SJSA1 (cell line): ENCODE results near the gene CAMK2D. TPM values are rescaled to one million over a fixed set of nuclear protein-coding genes. Genes with fewer than 3 reads are reported as not detected.
A peak's percentile ranks its signal among the peaks of the same experiment; 100 is the strongest.
"Not testable (repeated sequence)": the region's sequence is repeated elsewhere in the genome, so short reads cannot be mapped to it uniquely, and the experiment has no call there.

Experiments used
- DNase-seq, 2 experiments: peaks; one replicate each; pipeline ENCODE4 v3.0.0-alpha.2; 2015 to 2020; ENCODE audit warnings: low spot score in 2 of 2, low read depth in 1 of 2
- H3K27ac ChIP-seq: fragments of 250-450 bp; sonication (Bioruptor Pico); 2 replicates; pipeline ENCODE4 v1.5.1; 2020; ENCODE audit warnings: mild to moderate bottlenecking, moderate library complexity
- H3K27me3 ChIP-seq: fragments of 250-450 bp; sonication (Bioruptor Pico); replicated peaks from 2 replicates; pipeline ENCODE4 v1.5.1; 2020; ENCODE audit warnings: mild to moderate bottlenecking, moderate library complexity
- H3K36me3 ChIP-seq: fragments of 250-450 bp; sonication (Bioruptor Pico); 2 replicates; pipeline ENCODE4 v1.5.1; 2020; ENCODE audit warnings: mild to moderate bottlenecking
- H3K4me1 ChIP-seq: fragments of 250-450 bp; sonication (Bioruptor Pico); replicated peaks from 2 replicates; pipeline ENCODE4 v1.6.1; 2021; ENCODE audit warnings: mild to moderate bottlenecking
- H3K4me3 ChIP-seq: fragments of 250-450 bp; sonication (Bioruptor Pico); 2 replicates; pipeline ENCODE4 v1.5.1; 2020; ENCODE audit warnings: mild to moderate bottlenecking
- H3K9me3 ChIP-seq: fragments of 250-450 bp; sonication (Bioruptor Pico); replicated peaks from 2 replicates; pipeline ENCODE4 v1.5.1; 2020; ENCODE audit warnings: mild to moderate bottlenecking
- total RNA-seq: library from RNA; depleted of rRNA; stranded (reverse); fragments of >200 nt; shearing (Covaris generic); gene quantifications from 2 replicates; pipeline ENCODE4 v1.2.3, GENCODE V29; 2014

The CAMK2D gene
- total RNA-seq, 1 experiment from 2014 or later = 42.7 TPM

DNA sequence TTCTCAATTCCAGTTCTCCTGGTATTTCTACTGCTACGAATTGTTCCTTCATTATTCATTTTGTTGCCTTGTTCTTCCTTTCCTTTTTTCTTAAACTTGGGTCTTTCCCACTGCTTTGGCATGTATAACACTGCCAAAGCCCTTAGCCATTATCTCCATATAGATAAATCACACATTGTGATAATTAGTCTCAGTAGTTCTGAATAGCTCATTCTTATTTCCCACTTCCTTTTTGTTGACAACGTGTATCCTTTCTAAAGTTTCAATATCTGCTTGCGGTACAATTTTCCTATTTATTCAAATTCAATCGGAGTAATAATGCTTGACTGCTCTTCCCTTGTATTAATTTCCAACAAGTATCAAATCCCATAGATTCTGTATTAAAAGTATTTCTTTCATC lies 14.5 kb upstream of the CAMK2D start:
- Histone ChIP-seq H3K4me3 (no peak overlapping the region), H3K27ac (no peak overlapping the region), H3K27me3 (no peaks in the 10 kb centered on the region), H3K36me3 (no peaks in the 10 kb centered on the region), H3K9me3 (no peaks in the 10 kb centered on the region), H3K4me1 (no peaks in the 10 kb centered on the region)
- DNase-seq = no peak

DNA sequence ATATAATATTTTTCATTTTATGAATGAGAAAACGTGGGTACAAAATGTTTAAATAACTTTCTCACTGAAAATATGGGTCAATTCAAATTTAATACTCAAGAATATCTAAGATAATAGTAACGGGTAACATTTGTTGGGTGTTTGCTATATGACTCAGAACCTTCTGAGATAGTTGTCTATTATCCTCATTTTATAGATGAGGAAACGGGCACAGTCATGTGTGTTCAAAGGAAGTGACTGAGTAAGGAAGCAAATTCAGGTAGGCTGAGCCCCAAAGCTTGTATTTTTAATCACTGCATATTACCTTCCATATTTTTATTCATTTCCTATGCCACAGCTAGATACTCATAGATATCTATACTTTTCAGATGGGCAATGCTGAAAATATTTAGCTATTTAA lies 12.2 kb upstream of the CAMK2D start:
- no peak overlapping the region for H3K4me3 ChIP-seq
- DNase-seq = no peak
- H3K36me3 ChIP-seq = no peaks in the 10 kb centered on the region
- H3K9me3 ChIP-seq = no peaks in the 10 kb centered on the region
- H3K27me3 ChIP-seq = no peaks in the 10 kb centered on the region
- H3K27ac ChIP-seq = no peak overlapping the region
- H3K4me1 ChIP-seq = no peaks in the 10 kb centered on the region

DNA sequence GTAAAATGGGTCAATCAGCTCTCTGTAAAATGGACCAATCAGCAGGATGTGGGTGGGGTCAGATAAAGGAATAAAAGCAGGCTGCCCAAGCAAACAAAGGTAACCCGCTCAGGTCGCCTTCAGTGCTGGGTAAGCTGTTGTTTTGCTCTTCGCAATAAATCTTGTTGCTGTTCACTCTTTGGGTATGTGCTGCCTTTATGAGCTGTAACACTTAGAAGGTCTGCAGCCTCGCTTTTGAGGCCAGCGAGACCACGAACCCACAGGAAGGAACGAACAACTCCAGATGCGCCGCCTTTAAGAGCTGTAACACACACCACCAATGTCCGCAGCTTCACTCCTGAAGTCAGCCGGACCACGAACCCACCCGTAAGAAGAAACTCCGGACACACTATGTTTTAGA lies 11.5 kb upstream of the CAMK2D start:
- H3K9me3 ChIP-seq = no peaks in the 10 kb centered on the region
- no peaks in the 10 kb centered on the region for H3K27me3 ChIP-seq
- no peak overlapping the region for H3K27ac ChIP-seq
- H3K4me3 ChIP-seq = no peak overlapping the region
- no peaks in the 10 kb centered on the region for H3K4me1 ChIP-seq
- H3K36me3 ChIP-seq = no peaks in the 10 kb centered on the region
- DNase-seq = no peak

DNA sequence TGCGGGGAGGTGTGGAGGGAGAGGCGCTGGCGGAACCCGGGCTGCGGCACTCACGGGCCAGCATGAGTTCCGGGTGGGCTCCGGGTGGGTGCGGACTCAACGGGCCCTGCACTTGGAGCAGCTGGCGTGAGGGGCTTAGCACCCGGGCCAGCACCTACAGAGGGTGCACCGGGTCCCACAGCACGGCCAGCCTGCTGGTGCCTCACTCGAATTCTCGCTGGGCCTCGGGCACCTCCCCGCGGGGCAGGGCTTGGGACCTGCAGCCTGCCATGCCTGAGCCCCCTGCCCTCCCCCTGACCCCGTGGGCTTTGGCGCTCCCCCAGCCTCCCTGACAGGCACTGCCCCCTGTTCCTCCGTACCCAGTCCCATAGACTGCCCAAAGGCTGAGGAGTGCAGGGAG lies 10.8 kb upstream of the CAMK2D start:
- no peak for DNase-seq
- no peaks in the 10 kb centered on the region for H3K36me3 ChIP-seq
- H3K27ac ChIP-seq = no peak overlapping the region
- H3K9me3 ChIP-seq = no peaks in the 10 kb centered on the region
- no peaks in the 10 kb centered on the region for H3K27me3 ChIP-seq
- no peak overlapping the region for H3K4me3 ChIP-seq
- no peaks in the 10 kb centered on the region for H3K4me1 ChIP-seq

DNA sequence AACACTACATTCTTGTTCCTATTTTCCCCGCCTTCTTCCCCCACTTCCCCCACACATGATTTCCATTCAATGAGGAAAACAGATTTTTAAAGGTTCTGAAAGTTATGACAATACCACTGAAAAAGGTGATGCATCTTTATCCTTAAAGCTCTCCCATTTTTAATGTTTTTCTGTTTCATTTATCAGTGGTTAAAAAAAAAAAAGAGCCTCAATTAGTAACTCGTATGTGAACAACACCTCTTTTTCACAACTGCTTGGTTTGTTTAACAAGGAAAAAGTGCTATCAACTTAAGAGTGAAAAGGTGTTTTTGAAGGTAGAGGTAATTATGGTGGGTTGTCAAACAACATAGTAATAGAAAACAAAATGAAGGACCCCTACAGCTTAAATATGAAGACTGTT lies 8.2 kb upstream of the CAMK2D start:
- no peaks in the 10 kb centered on the region for H3K4me1 ChIP-seq
- H3K27ac ChIP-seq = no peak overlapping the region
- no peaks in the 10 kb centered on the region for H3K27me3 ChIP-seq
- no peaks in the 10 kb centered on the region for H3K9me3 ChIP-seq
- no peak overlapping the region for H3K4me3 ChIP-seq
- no peak for DNase-seq
- no peaks in the 10 kb centered on the region for H3K36me3 ChIP-seq

DNA sequence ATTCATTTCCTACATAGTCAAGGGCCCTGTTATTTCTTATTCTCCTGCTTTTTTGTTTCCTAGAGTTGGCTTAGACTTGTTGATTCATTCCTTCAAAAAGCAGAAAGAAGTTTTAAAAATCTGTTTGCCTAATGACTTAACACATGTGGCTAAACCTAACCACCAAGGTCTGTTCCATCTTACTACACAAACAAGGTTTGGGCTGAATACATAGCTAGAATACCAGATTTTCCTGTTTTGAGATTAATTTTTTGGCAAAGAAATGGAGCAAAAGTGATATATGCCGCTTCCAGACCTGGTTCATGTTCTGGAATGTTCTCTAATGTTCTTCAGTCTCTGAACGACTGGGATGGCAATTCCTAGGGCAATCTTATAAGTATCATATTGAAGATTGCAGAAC lies 7.4 kb upstream of the CAMK2D start:
- Histone ChIP-seq H3K27me3 (no peaks in the 10 kb centered on the region), H3K4me1 (no peaks in the 10 kb centered on the region)
- DNase-seq = no peak

DNA sequence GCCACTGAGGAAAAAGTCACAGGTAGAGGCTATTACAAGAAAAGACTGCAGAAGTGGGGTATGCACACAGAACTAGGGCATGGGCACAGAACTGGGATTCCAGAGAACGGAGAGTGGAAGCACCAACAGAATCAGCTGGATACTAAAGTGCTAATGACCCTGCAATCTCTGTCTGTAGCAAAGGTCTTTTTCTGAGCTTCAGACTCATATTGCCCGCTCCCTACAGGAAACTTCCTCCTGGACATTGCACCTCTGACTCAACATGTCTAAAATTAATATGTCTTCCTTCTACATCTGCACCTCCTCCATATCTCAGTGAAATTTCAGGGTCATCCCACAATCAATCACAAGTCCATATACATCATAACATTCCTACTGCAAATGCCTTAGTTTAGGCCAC lies 5.3 kb upstream of the CAMK2D start:
- Histone ChIP-seq H3K27me3 (no peaks in the 10 kb centered on the region), H3K4me3 (no peak overlapping the region), H3K4me1 (peaks cover 4% of the 10 kb centered on the region; the same call in 1 of the 2 replicates), H3K27ac (no peak overlapping the region), H3K9me3 (no peaks in the 10 kb centered on the region), H3K36me3 (0 out of 2 replicates have a peak, but pooled peaks cover 4% of the 10 kb centered on the region)
- no peak for DNase-seq

More for the DNA sequence above, 7.4 kb upstream of the CAMK2D start:
- Histone ChIP-seq H3K27ac (no peak overlapping the region), H3K36me3 (no peaks in the 10 kb centered on the region), H3K9me3 (no peaks in the 10 kb centered on the region), H3K4me3 (no peak overlapping the region)

DNA sequence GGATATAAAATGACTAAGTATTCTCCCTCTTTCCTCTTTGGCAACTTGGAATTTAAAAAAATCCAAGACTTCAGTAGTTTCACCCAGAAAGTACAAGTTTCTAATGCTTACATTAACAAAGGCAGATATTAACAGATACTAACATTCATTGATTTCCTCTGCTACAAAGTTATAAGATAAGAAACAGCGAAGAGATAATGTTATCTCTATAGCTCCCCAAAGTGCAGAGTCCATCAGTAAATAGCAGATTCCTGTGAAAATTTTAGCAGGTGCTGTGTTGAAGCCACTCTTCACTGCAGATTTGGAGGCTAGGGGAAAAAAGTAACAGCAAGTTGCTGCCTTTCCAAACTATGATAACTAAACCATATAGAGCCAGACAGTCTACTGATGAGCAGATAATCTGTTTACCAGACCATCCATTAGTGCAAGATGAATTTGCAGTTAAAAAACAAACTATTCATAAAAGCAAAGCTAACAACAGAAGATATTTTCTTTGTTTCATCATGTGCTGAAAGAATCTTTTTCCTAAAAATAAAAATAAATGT lies 3.3 kb upstream of the CAMK2D start:
- H3K4me1 ChIP-seq = peaks cover 4% of the 10 kb centered on the region; the same call in 1 of the 2 replicates
- no peak for DNase-seq
- H3K36me3 ChIP-seq = 0 out of 2 replicates have a peak, but pooled peaks cover 4% of the 10 kb centered on the region
- no peaks in the 10 kb centered on the region for H3K9me3 ChIP-seq
- H3K4me3 ChIP-seq = no peak overlapping the region
- no peak overlapping the region for H3K27ac ChIP-seq
- H3K27me3 ChIP-seq = no peaks in the 10 kb centered on the region

DNA sequence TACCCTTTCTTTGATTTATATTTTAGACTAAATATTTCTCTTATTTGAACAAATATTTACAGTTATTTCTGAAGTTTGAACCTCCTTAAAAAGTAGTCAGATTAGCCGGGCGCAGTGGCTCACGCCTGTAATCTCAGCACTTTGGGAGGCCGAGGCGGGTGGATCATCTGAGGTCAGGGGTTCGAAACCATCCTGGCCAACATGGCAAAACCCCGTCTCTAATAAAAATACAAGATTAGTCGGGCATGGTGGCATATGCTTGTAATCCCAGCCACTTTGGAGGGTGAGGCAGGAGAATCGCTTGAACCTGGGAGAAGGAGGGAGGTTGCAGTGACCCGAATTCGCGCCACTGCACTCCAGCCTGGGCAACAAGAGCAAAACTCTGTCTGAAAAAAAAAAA lies 2.4 kb upstream of the CAMK2D start:
- not testable (repeated sequence) for H3K4me1 ChIP-seq, H3K9me3 ChIP-seq, H3K27me3 ChIP-seq, H3K4me3 ChIP-seq, H3K27ac ChIP-seq, DNase-seq, H3K36me3 ChIP-seq

DNA sequence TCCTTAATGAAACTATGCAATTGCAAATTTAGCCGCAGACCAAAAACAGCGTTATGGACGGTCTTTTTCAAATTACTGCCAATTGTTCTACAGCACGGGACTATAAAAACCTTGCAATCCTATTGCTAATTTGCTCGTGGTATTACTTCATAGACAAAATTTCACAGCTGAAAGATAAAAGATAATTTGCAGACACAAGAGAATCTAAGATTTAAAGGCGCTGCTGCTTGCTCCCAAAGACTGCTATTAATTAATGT lies 1.4 kb upstream of the CAMK2D start:
- peaks cover 15% of the 10 kb centered on the region for H3K4me1 ChIP-seq
- peak overlapping the region; percentile 76 for H3K4me3 ChIP-seq

DNA sequence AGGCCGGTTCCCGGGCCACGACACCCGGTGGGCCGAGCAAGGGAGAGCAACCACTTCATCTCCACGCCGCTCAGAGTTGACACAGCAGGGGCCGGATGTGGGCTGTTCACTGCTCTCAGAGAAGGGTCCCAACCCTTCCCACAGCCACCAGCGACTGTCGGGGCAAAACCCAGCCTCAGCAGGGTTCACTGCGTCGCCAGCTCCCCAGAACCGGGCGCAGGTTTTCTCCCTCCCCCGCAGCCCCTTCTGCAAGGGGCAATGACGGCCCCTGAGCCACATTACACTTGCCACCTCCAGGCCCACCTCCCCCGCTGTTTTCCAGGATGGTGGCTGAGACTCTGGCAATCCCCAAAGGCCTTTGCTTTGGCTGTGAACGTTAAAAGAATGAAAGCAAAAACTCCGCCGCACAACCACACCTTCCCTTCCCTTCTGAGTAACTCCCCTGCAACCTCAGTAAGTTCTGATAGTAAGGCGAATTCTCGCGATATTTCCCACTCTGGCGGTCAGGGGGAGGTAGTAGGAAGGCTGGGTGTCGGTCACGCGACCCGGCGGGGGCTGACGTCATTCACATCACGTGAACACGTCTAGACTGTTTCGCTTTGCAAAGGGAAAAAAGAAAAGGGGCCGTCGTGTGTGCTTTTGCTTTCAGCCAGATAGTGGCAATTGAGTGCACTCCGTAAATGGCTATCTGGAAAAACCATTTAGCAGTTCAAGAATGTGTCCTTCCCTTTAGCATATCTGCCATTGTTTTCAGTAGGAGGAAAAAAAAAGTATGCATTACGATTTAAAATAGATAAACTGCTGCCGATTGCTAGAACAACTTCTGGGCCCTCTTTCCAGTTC lies 869 bp upstream of the CAMK2D start:
- Histone ChIP-seq H3K27ac (peak overlapping the region; percentile 93), H3K4me1 (peaks cover 21% of the 10 kb centered on the region), H3K4me3 (peak overlapping the region; percentile 76), H3K9me3 (no peaks in the 10 kb centered on the region), H3K27me3 (no peaks in the 10 kb centered on the region), H3K36me3 (peaks cover 7% of the 10 kb centered on the region; the same call in 1 of the 2 replicates)
- DNase-seq = peak; percentile 98 to 99

More for the DNA sequence above, 1.4 kb upstream of the CAMK2D start:
- Histone ChIP-seq H3K27me3 (no peaks in the 10 kb centered on the region), H3K36me3 (0 out of 2 replicates have a peak, but pooled peaks cover 4% of the 10 kb centered on the region), H3K9me3 (no peaks in the 10 kb centered on the region), H3K27ac (peak overlapping the region; percentile 93)
- no peak for DNase-seq

DNA sequence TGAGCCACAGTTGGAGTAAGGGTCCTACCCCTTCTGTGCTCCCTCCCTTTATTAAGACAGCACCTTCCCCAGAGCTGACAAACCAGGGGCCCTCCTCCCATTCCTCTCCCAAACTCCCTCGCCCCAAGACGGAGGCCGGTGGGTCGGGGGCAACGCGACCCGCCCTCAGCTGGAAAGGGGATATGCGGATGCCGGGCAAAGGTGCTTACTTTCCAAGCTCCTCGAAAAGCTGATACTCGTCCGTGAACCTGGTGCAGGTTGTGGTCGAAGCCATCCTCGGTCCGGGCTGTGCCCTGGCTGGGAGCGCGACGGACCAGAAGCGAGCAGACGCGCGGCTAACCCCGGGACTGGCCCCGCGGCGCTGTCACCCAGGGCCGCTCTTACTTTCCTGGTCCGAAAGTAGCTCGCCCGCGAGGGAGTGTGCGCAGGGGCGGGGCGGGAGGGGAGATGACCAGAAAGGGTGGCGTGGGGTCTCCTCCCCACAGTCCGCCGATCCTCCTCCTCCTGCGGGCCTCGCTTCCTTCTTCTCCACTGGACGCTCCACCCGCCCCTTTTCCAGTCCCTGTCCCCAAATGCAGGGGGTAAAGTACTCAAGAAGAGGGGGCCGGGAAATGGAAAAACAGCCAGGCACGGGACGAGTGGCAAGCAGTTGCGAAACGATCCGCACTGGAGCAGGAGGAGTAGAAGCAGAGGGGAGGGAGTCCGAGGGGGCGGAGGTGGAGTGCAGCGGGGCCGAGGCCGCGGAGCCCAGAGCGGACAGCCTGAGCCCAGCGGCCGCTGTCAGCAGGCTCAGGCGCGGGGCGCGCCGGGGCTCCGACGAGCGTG lies 531 bp downstream of the CAMK2D start:
- peaks cover 35% of the 10 kb centered on the region for H3K4me1 ChIP-seq
- H3K27ac ChIP-seq = peak overlapping the region; percentile 93
- peak overlapping the region; percentile 76 for H3K4me3 ChIP-seq
- peaks cover 8% of the 10 kb centered on the region; the same call in 1 of the 2 replicates for H3K36me3 ChIP-seq
- no peaks in the 10 kb centered on the region for H3K9me3 ChIP-seq
- DNase-seq = peak; percentile 73 to 75
- no peaks in the 10 kb centered on the region for H3K27me3 ChIP-seq

DNA sequence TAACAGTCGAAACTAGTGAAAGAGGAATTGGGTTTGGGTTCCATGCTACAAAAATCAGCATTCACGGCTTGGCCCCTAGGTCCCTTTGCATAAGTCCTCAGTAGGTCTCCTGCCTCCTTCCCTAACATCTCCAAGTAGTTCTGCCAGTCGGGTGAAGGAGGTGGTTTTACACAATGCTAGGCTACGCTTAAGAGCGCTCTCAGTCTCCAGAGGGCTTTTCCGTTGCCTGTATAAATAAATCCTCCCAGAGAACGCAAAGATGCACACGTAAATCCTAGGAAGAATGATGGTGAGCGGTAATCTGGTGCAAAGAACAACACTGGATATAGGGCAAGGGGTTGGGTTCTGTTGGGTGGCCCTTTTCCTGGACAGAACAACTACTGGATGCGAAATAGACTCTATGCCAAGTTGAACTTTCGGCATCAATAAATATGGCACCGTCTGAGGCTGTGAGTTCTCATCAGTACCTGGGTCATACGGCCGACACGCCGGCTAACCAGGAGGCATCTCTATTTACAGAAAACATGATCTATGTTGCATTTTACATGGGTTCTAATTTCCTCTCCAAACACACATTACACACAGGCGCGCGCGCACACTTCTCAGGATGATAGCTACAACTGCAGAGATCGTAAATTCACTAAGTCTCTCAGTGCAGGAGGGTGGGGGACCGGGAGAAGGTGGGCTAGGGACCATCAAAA lies 1.3 kb downstream of the CAMK2D start:
- Histone ChIP-seq H3K9me3 (no peaks in the 10 kb centered on the region), H3K4me3 (peak overlapping the region; percentile 76), H3K4me1 (peaks cover 42% of the 10 kb centered on the region), H3K27me3 (no peaks in the 10 kb centered on the region), H3K36me3 (peaks cover 10% of the 10 kb centered on the region; the same call in 1 of the 2 replicates), H3K27ac (peak overlapping the region; percentile 93)
- DNase-seq = peak; percentile 45 to 65
